ENCODE data around the gene SSR2. TPM values are rescaled to one million over a fixed set of nuclear protein-coding genes. Genes with fewer than 3 reads are reported as not detected.

The SSR2 gene
- total and polyA plus RNA-seq, 8 donors: 67.1 to 354 (median 232) TPM

DNA sequence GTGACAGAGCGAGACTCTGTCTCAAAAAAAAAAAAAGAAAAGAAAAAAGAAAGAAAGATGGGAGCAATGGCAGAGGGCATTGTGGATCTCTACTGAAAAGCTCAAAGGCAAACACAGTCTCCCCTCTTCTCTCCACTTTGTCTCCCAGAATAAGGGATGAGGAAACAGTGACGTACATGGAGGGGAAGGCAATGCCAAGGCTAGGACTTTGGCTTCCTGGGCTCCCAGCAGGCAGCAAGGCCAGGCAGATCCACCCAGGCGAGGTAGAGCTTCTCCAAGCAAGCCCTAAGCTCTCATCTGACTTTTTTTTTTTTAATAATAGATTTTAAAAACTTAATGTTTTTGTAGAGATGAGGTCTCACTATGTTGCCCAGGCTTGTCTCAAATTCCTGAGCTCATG is 47.0 kb downstream of the SSR2 start:
- TF ChIP-seq EP300 (IDR thresholded peaks at IDR 0.05) (no peak), POLR2A (IDR thresholded peaks at IDR 0.05) (no peak), POLR2AphosphoS5 (IDR thresholded peaks at IDR 0.05) (no peak)
- TF ChIP-seq, protein P1, sequence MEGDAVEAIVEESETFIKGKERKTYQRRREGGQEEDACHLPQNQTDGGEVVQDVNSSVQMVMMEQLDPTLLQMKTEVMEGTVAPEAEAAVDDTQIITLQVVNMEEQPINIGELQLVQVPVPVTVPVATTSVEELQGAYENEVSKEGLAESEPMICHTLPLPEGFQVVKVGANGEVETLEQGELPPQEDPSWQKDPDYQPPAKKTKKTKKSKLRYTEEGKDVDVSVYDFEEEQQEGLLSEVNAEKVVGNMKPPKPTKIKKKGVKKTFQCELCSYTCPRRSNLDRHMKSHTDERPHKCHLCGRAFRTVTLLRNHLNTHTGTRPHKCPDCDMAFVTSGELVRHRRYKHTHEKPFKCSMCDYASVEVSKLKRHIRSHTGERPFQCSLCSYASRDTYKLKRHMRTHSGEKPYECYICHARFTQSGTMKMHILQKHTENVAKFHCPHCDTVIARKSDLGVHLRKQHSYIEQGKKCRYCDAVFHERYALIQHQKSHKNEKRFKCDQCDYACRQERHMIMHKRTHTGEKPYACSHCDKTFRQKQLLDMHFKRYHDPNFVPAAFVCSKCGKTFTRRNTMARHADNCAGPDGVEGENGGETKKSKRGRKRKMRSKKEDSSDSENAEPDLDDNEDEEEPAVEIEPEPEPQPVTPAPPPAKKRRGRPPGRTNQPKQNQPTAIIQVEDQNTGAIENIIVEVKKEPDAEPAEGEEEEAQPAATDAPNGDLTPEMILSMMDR (IDR thresholded peaks at IDR 0.05): no peak
- H3K36me3 ChIP-seq: peaks cover 6 to 34% (median 16%) of the 10 kb centered on the region in 4 donors
- DNase-seq: no peak
- 75 to 96% (median 78%) methylated on average over 3 of the region's 3 CpGs for WGBS, 5 donors
- H3K9me3 ChIP-seq: no peaks in the 10 kb centered on the region
- no peaks in the 10 kb centered on the region for H3K27me3 ChIP-seq
- intact Hi-C loops (cut with DNase I; ENCODE audit: low total_unique reads): no loop called here
- peaks cover 81 to 92% (median 89%) of the 10 kb centered on the region in 4 donors for H3K4me1 ChIP-seq
- H3K4me3 ChIP-seq: no peak overlapping the region
- H3K27ac ChIP-seq: peak overlapping the region in 4 of 5 donors; percentile 91 to 98 (median 94)

DNA sequence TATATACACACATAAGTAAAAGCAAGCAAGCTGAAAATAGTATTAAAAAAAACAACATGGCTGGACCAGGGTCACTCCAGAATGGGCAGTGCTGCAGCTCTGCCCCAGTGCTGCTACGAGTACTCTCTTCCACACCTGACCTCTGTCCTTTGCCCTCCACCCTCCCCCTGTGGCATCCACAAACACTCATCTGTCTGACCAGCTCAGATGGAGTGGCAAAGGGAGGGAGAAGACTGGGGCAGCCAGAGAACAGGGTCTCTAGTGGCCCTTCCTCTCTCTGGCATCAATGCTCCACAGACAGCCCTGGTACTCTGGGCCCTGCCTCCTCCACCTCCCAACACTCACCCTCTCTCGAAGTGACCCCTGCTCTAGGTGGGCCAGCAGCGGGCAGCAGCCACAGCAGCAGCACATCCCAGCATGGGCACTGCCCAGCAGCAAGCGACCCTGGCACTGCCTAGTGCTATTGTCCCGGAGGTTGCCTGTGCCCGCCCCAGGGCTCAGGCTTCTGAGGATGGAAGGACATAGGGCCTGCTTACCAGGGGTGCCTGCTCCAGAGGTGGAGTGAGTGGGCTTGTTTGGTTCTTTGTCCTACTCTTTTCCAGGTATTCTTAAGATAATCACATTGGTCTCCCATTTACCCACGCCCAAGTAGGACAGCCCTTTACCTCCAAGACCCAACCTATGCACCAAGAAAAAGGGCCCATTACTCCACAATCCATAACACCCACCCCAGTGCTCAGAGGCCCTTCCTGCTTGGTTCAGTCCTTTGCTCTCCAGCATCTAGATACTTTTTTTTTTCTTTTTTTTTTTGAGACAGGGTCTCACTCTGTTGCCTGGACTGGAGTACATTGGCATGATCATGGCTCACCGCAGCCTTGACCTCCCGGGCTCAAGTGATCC is 48.6 kb downstream of the SSR2 start:
- no peaks in the 10 kb centered on the region for H3K27me3 ChIP-seq
- no peaks in the 10 kb centered on the region for H3K9me3 ChIP-seq
- peaks cover 92 to 100% (median 100%) of the 10 kb centered on the region in 4 donors for H3K4me1 ChIP-seq
- no peak overlapping the region for H3K4me3 ChIP-seq
- TF ChIP-seq EP300 (IDR thresholded peaks at IDR 0.05) (no peak), POLR2A (IDR thresholded peaks at IDR 0.05) (no peak), POLR2AphosphoS5 (IDR thresholded peaks at IDR 0.05) (no peak)
- TF ChIP-seq, protein P1 (IDR thresholded peaks at IDR 0.05): no peak
- H3K27ac ChIP-seq: peak overlapping the region in 3 of 5 donors; percentile 81 to 98 (median 93)
- DNase-seq: no peak
- 79 to 85% (median 84%) methylated on average over 8 to 9 of the region's 9 CpGs for WGBS, 5 donors
- H3K36me3 ChIP-seq: peaks cover 8 to 45% (median 29%) of the 10 kb centered on the region in 4 donors
- intact Hi-C loops (cut with DNase I; ENCODE audit: low total_unique reads): no loop called here

DNA sequence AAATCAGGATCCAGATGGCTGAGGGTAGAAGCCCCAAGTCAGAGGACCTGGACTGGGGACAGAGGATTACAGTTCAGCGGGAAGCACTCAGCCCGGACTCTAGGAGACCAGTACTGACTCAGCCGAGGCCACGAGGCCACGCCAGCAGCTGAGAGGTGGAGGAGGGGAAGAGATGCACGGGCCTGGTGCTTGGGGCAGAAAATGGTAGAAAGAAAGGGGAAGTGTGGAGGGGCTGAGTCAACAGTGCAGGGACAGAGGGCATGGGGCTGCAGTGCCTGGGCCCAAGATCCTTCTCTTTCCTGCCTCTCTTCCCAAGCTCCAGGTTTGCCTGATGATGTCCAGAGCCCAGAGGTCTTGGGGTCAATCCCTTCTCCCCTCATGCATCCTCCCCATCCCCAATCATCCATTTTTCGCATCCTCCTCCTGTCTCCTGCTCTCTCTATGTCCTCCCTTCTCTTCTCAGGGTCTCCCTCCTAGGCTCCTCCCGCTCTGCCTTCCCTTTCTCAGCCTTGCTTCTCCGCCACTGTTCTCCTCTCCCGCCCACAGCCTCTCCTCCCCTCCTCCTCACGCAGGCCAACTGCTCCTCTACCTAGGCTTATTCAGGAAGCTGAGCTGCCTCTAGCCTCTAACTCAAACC is 50.1 kb downstream of the SSR2 start:
- intact Hi-C loops (cut with DNase I; ENCODE audit: low total_unique reads): no loop called here
- DNase-seq: peak; percentile 51 to 56
- no peak overlapping the region for H3K4me3 ChIP-seq
- H3K36me3 ChIP-seq: peaks cover 22 to 60% (median 44%) of the 10 kb centered on the region in 4 donors
- H3K27ac ChIP-seq: peak overlapping the region; percentile 5 to 98 (median 81)
- TF ChIP-seq EP300 (IDR thresholded peaks at IDR 0.05) (no peak), POLR2AphosphoS5 (IDR thresholded peaks at IDR 0.05) (peak in 1 of 3 donors; percentile 7), POLR2A (IDR thresholded peaks at IDR 0.05) (no peak)
- no peaks in the 10 kb centered on the region for H3K27me3 ChIP-seq
- peaks cover 81 to 100% (median 93%) of the 10 kb centered on the region in 4 donors for H3K4me1 ChIP-seq
- H3K9me3 ChIP-seq: no peaks in the 10 kb centered on the region
- WGBS, 5 donors: 42 to 71% (median 50%) methylated on average over 11 of the region's 11 CpGs

DNA sequence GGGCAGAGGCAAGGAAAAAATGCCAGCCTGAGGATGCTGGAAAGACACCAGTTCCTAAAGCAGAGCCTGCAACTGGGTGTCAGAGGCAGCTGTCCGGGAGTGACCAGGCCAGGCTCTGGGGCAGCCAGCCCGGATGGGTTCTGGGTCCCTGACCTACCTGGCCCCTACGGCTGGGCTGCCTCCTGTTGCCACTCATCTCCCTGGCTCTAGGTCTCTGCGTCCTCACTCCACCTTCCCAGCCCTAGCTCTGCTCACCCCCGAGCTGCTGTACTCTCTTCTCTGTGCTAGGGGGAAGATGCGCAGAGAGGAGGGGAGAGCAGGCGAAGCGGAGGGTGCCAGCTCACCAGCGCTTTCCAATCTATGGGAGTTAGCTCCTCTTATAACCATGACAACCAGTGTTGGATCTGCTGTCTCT is 51.4 kb downstream of the SSR2 start:
- Histone ChIP-seq H3K4me1 (peaks cover 69 to 98% (median 81%) of the 10 kb centered on the region in 4 donors), H3K27ac (peak overlapping the region; percentile 12 to 98 (median 81))
- intact Hi-C loops (cut with DNase I; ENCODE audit: low total_unique reads): no loop called here

More for the DNA sequence above, 51.4 kb downstream of the SSR2 start:
- H3K36me3 ChIP-seq: peaks cover 34 to 73% (median 57%) of the 10 kb centered on the region in 4 donors
- WGBS, 5 donors: 78 to 84% (median 80%) methylated on average over 8 to 9 of the region's 9 CpGs
- no peaks in the 10 kb centered on the region for H3K27me3 ChIP-seq
- no peak for DNase-seq
- no peaks in the 10 kb centered on the region for H3K9me3 ChIP-seq
- H3K4me3 ChIP-seq: peak overlapping the region in 1 of 4 donors; percentile 19
- TF ChIP-seq POLR2AphosphoS5 (IDR thresholded peaks at IDR 0.05) (no peak), EP300 (IDR thresholded peaks at IDR 0.05) (no peak), POLR2A (IDR thresholded peaks at IDR 0.05) (no peak)
- TF ChIP-seq, protein P1 (IDR thresholded peaks at IDR 0.05): no peak
